Suprapubic skin (tissue), 4 donors: ENCODE data around the gene FNBP1L. TPM values are rescaled to one million over a fixed set of nuclear protein-coding genes. Genes with fewer than 3 reads are reported as not detected.
A peak's percentile ranks its signal among the peaks of the same experiment; 100 is the strongest.

Experiments used
- DNase-seq, 2 donors: peaks; one replicate each; pipeline ENCODE4 v3.0.0-alpha.2; 2019; ENCODE audit warnings: low spot score in 2 of 2
- H3K27ac ChIP-seq: fragments of 200-600 bp; sonication (generic); one replicate; pipeline ENCODE4 v1.5.1; 2019
- H3K27me3 ChIP-seq: fragments of 200-600 bp; sonication (generic); one replicate; pipeline ENCODE4 v1.5.1; 2019
- H3K36me3 ChIP-seq: fragments of 200-600 bp; sonication (generic); one replicate; pipeline ENCODE4 v1.5.1; 2019
- H3K4me1 ChIP-seq: fragments of 200-600 bp; sonication (generic); one replicate; pipeline ENCODE4 v1.5.1; 2019
- H3K4me3 ChIP-seq: fragments of 200-600 bp; sonication (generic); one replicate; pipeline ENCODE4 v1.5.1; 2019; ENCODE audit warnings: mild to moderate bottlenecking
- H3K9me3 ChIP-seq: fragments of 200-600 bp; sonication (generic); one replicate; pipeline ENCODE4 v1.5.1; 2019
- CTCF ChIP-seq, 2 donors: fragments of 200-600 bp in 1 of 2; fragments of 450-650 bp in 1 of 2; sonication (generic) in 1 of 2; IDR thresholded peaks; one replicate each; pipeline ENCODE4 v1.5.1; 2016 to 2019; ENCODE audit warnings: antibody characterized with exemption in 2 of 2, mild to moderate bottlenecking in 1 of 2, moderate library complexity in 1 of 2
- EP300 ChIP-seq: sonication (generic); formaldehyde crosslinking; IDR thresholded peaks from one replicate; pipeline ENCODE4 v1.6.1; 2017; ENCODE audit warnings: antibody characterized with exemption
- POLR2A ChIP-seq, 2 donors: fragments of 450-650 bp; IDR thresholded peaks; one replicate each; pipeline ENCODE4 v1.6.1; 2017; ENCODE audit warnings: antibody characterized with exemption in 2 of 2, mild to moderate bottlenecking in 2 of 2, moderate library complexity in 2 of 2
- POLR2AphosphoS5 ChIP-seq, 3 donors: sonication (generic); formaldehyde crosslinking; IDR thresholded peaks; one replicate each; pipeline ENCODE4 v1.6.1; 2017; ENCODE audit warnings: antibody characterized with exemption in 3 of 3
- WGBS: methylation state at CpG from one replicate; pipeline ENCODE4 v1.1.5; 2018; 5-methylcytosine and 5-hydroxymethylcytosine counted together
- total RNA-seq, 4 donors: library from RNA; depleted of rRNA; stranded (reverse); fragments of >200 nt; gene quantifications; one replicate each; pipeline ENCODE4 v1.1.0, GENCODE V29; 2016

Gene FNBP1L
- total RNA-seq, 4 donors from 2014 or later, result 18.6 to 60.8 (median 25.2) TPM

GRCh38 chr1:93581917-93582850, 134.3 kb downstream of the FNBP1L start:
- Histone ChIP-seq H3K9me3 (no peaks in the 10 kb centered on the region), H3K27ac (no peak overlapping the region), H3K36me3 (peaks cover 31% of the 10 kb centered on the region), H3K27me3 (no peaks in the 10 kb centered on the region), H3K4me1 (peaks cover 44% of the 10 kb centered on the region), H3K4me3 (no peak overlapping the region)
- WGBS, result 95% methylated on average over 13 of the region's 23 CpGs
- no peak for DNase-seq
- TF ChIP-seq POLR2AphosphoS5 (IDR thresholded peaks at IDR 0.05), result no peak
- TF ChIP-seq POLR2A (IDR thresholded peaks at IDR 0.05), result no peak
- no peak for TF ChIP-seq EP300
- no peak for TF ChIP-seq CTCF (IDR thresholded peaks at IDR 0.05)

- TF ChIP-seq POLR2A (IDR thresholded peaks at IDR 0.05) (no peak), CTCF (IDR thresholded peaks at IDR 0.05) (no peak), EP300 (no peak), POLR2AphosphoS5 (IDR thresholded peaks at IDR 0.05) (no peak)
- Histone ChIP-seq H3K27ac (peak overlapping the region; percentile 62), H3K27me3 (no peaks in the 10 kb centered on the region), H3K9me3 (no peaks in the 10 kb centered on the region), H3K4me3 (no peak overlapping the region), H3K36me3 (peaks cover 48% of the 10 kb centered on the region), H3K4me1 (peaks cover 37% of the 10 kb centered on the region)
- no peak for DNase-seq
- WGBS, result 43% methylated on average over 8 of the region's 9 CpGs
These were observed 136.5 kb downstream of the FNBP1L start for GRCh38 chr1:93584261-93585003.

- Histone ChIP-seq H3K27me3 (no peaks in the 10 kb centered on the region), H3K9me3 (no peaks in the 10 kb centered on the region), H3K27ac (peak overlapping the region; percentile 62), H3K4me1 (peaks cover 30% of the 10 kb centered on the region), H3K4me3 (no peak overlapping the region), H3K36me3 (peaks cover 48% of the 10 kb centered on the region)
- peak; percentile 84 to 90 for DNase-seq
- TF ChIP-seq POLR2A (IDR thresholded peaks at IDR 0.05) (no peak), EP300 (no peak), POLR2AphosphoS5 (IDR thresholded peaks at IDR 0.05) (peak in 2 of 3 donors; percentile 15 to 51), CTCF (IDR thresholded peaks at IDR 0.05) (no peak)
- 45% methylated on average over 13 of the region's 13 CpGs for WGBS
These were observed 137.4 kb downstream of the FNBP1L start for GRCh38 chr1:93585059-93585966.

GRCh38 chr1:93587354-93587753, 139.4 kb downstream of the FNBP1L start:
- Histone ChIP-seq H3K9me3 (no peaks in the 10 kb centered on the region), H3K27ac (no peak overlapping the region), H3K36me3 (peaks cover 38% of the 10 kb centered on the region), H3K4me1 (peaks cover 37% of the 10 kb centered on the region), H3K27me3 (no peaks in the 10 kb centered on the region), H3K4me3 (no peak overlapping the region)
- 80% methylated on average over 5 of the region's 5 CpGs for WGBS
- TF ChIP-seq POLR2A (IDR thresholded peaks at IDR 0.05) (no peak), EP300 (no peak), POLR2AphosphoS5 (IDR thresholded peaks at IDR 0.05) (no peak), CTCF (IDR thresholded peaks at IDR 0.05) (no peak)
- no peak for DNase-seq
